Upper lobe of right lung (tissue), 1 donor: ENCODE data around the gene TMED6. TPM values are rescaled to one million over a fixed set of nuclear protein-coding genes. Genes with fewer than 3 reads are reported as not detected.

Source experiments
- ATAC-seq: fragments of 200-7000 bp; cut with Tn5 transposase; one replicate; pipeline ENCODE4 v1.9.1; 2020; ENCODE audit warnings: mild to moderate bottlenecking, moderate library complexity
- DNase-seq: peaks from one replicate; pipeline ENCODE4 v3.0.0-alpha.2; 2020
- H3K27ac ChIP-seq: fragments of 200-600 bp; one replicate; pipeline ENCODE4 v1.8.0; 2022
- H3K27me3 ChIP-seq: fragments of 200-600 bp; one replicate; pipeline ENCODE4 v1.8.0; 2022; ENCODE audit warnings: mild to moderate bottlenecking
- H3K36me3 ChIP-seq: fragments of 200-600 bp; one replicate; pipeline ENCODE4 v1.8.0; 2022
- H3K4me1 ChIP-seq: fragments of 200-600 bp; one replicate; pipeline ENCODE4 v1.8.0; 2022
- H3K4me3 ChIP-seq: fragments of 200-600 bp; one replicate; pipeline ENCODE4 v1.8.0; 2022; ENCODE audit warnings: mild to moderate bottlenecking
- H3K9me3 ChIP-seq: fragments of 200-600 bp; one replicate; pipeline ENCODE4 v1.8.0; 2022
- CTCF ChIP-seq: fragments of 200-600 bp; IDR thresholded peaks from one replicate; pipeline ENCODE4 v1.8.0; 2022; ENCODE audit warnings: antibody characterized with exemption
- intact Hi-C: fragments of 100-400 bp; cut with DNase I; formaldehyde crosslinking; loops from one replicate; pipeline ENCODE4 v1.11.0; 2022
- total RNA-seq: library from RNA; stranded (reverse); fragmentation: NEBNext Ultra II Directional; extraction: Animal tissue kit (Norgen Biotek cat#: 25700); gene quantifications from one replicate; pipeline ENCODE4 v1.2.1, GENCODE V29; 2021
- donor health status: DM: no; HTN: yes; CAD: no; lungs with severe emphysema.

TMED6 gene
- total RNA-seq, 1 donor from 2014 or later, result 0.69 TPM

GRCh38 chr16:69393898-69394849 is 42.6 kb upstream of the TMED6 start:
- ATAC-seq (no peak), DNase-seq (no peak)
- Histone ChIP-seq H3K4me1 (peaks cover 34% of the 10 kb centered on the region), H3K9me3 (no peaks in the 10 kb centered on the region), H3K36me3 (no peaks in the 10 kb centered on the region), H3K27me3 (no peaks in the 10 kb centered on the region), H3K4me3 (no peak overlapping the region), H3K27ac (no peak overlapping the region)
- no peak for TF ChIP-seq CTCF
- intact Hi-C loops, result loop anchor here (10.0 kb wide), 1 partner anchor 171 kb away; the partner anchor contains the start of gene NFAT5

- no peak for ATAC-seq
- Histone ChIP-seq H3K9me3 (no peaks in the 10 kb centered on the region), H3K4me1 (peaks cover 14% of the 10 kb centered on the region), H3K36me3 (peaks cover 30% of the 10 kb centered on the region), H3K4me3 (peak overlapping the region; percentile 75), H3K27me3 (no peaks in the 10 kb centered on the region), H3K27ac (no peak overlapping the region)
- intact Hi-C loops, result no loop called here
- DNase-seq, result no peak
- no peak for TF ChIP-seq CTCF
These were observed 35.0 kb upstream of the TMED6 start for GRCh38 chr16:69386596-69386995.

- ATAC-seq, result no peak
- H3K36me3 ChIP-seq, result peaks cover 45% of the 10 kb centered on the region
- H3K4me1 ChIP-seq, result peaks cover 14% of the 10 kb centered on the region
- no peak for TF ChIP-seq CTCF
- DNase-seq, result no peak
- H3K9me3 ChIP-seq, result no peaks in the 10 kb centered on the region
- peak overlapping the region; percentile 85 for H3K27ac ChIP-seq
- intact Hi-C loops, result no loop called here
- no peaks in the 10 kb centered on the region for H3K27me3 ChIP-seq
- H3K4me3 ChIP-seq, result peak overlapping the region; percentile 75
These were observed 33.4 kb upstream of the TMED6 start for GRCh38 chr16:69384974-69385373.

GRCh38 chr16:69382421-69382820 is 30.8 kb upstream of the TMED6 start:
- DNase-seq (no peak), ATAC-seq (no peak)
- no peak for TF ChIP-seq CTCF
- Histone ChIP-seq H3K9me3 (no peaks in the 10 kb centered on the region), H3K27me3 (no peaks in the 10 kb centered on the region), H3K4me1 (peaks cover 14% of the 10 kb centered on the region), H3K4me3 (no peak overlapping the region), H3K36me3 (peaks cover 70% of the 10 kb centered on the region), H3K27ac (no peak overlapping the region)
- intact Hi-C loops, result no loop called here

GRCh38 chr16:69381231-69381630 is 29.6 kb upstream of the TMED6 start:
- ATAC-seq (no peak), DNase-seq (no peak)
- no peak for TF ChIP-seq CTCF
- peaks cover 12% of the 10 kb centered on the region for H3K4me1 ChIP-seq
- H3K4me3 ChIP-seq, result no peak overlapping the region
- no peak overlapping the region for H3K27ac ChIP-seq
- intact Hi-C loops, result no loop called here
- H3K9me3 ChIP-seq, result no peaks in the 10 kb centered on the region
- no peaks in the 10 kb centered on the region for H3K27me3 ChIP-seq
- peaks cover 70% of the 10 kb centered on the region for H3K36me3 ChIP-seq
